ENCODE results near the gene MRPL48.
"Not testable (repeated sequence)": the region's sequence is repeated elsewhere in the genome, so short reads cannot be mapped to it uniquely, and the experiment has no call there.

MRPL48 gene

GRCh38 chr11:73770811-73771210 lies 16.9 kb upstream of the MRPL48 start:
- not testable (repeated sequence) for H2AK5ac ChIP-seq (ENCODE audit: low read depth, low read length); H3K23ac ChIP-seq (ENCODE audit: low read depth, low read length, poor library complexity); H4K91ac ChIP-seq (ENCODE audit: low read depth, low read length, poor library complexity); H3K27me3 ChIP-seq (ENCODE audit: control insufficient read depth in 3 of 3, insufficient read depth in 3 of 3, low read depth in 1 of 3, low read length in 3 of 3); H3K9me3 ChIP-seq (replicated peaks in 1 of 2; ENCODE audit: control insufficient read depth in 2 of 2, insufficient read depth in 1 of 2, low read depth in 1 of 2, low read length in 2 of 2); H3K4ac ChIP-seq (ENCODE audit: low read length); H3K9ac ChIP-seq (ENCODE audit: low read depth, low read length, poor library complexity); H4K8ac ChIP-seq (ENCODE audit: low read depth, low read length); H2BK12ac ChIP-seq (ENCODE audit: low read length); DNase-seq (ENCODE audit: low spot score); H2BK15ac ChIP-seq (ENCODE audit: low read length); H3K79me1 ChIP-seq (ENCODE audit: low read depth, low read length); H3K4me3 ChIP-seq (ENCODE audit: low read length in 2 of 2); H3K4me1 ChIP-seq (ENCODE audit: control insufficient read depth in 2 of 2, insufficient read depth in 1 of 2, low read depth in 1 of 2, low read length in 2 of 2); H3K18ac ChIP-seq (ENCODE audit: low read length); H3K36me3 ChIP-seq (replicated peaks in 1 of 2; ENCODE audit: control insufficient read depth in 2 of 2, insufficient read depth in 2 of 2, low read length in 2 of 2); H2BK5ac ChIP-seq (ENCODE audit: low read length); H2AFZ ChIP-seq (ENCODE audit: low read length); H2BK120ac ChIP-seq (ENCODE audit: low read depth, low read length); H3K14ac ChIP-seq (ENCODE audit: low read length); H3K4me2 ChIP-seq (ENCODE audit: insufficient read depth, low read length, poor library complexity, severe bottlenecking); H3K27ac ChIP-seq (replicated peaks; ENCODE audit: low read length)
- WGBS, 2 donors (ENCODE audit: extremely low coverage in 2 of 2, insufficient read length in 2 of 2, insufficient replicate concordance in 1 of 2), result no CpG with 5 or more reads among the region's 7 CpGs

- Histone ChIP-seq H3K79me1 (ENCODE audit: low read depth, low read length) (no peaks in the 10 kb centered on the region), H2BK12ac (ENCODE audit: low read length) (no peak overlapping the region), H3K4me2 (ENCODE audit: insufficient read depth, low read length, poor library complexity, severe bottlenecking) (peak overlapping the region; percentile 90), H3K27ac (replicated peaks; ENCODE audit: low read length) (peak overlapping the region; percentile 98), H2AFZ (ENCODE audit: low read length) (peak overlapping the region; percentile 88), H3K27me3 (ENCODE audit: control insufficient read depth in 3 of 3, insufficient read depth in 3 of 3, low read depth in 1 of 3, low read length in 3 of 3) (no peaks in the 10 kb centered on the region), H4K91ac (ENCODE audit: low read depth, low read length, poor library complexity) (no peak overlapping the region), H2BK15ac (ENCODE audit: low read length) (no peak overlapping the region), H4K8ac (ENCODE audit: low read depth, low read length) (no peak overlapping the region), H3K4ac (ENCODE audit: low read length) (no peak overlapping the region), H3K18ac (ENCODE audit: low read length) (peak overlapping the region; percentile 95), H3K36me3 (replicated peaks in 1 of 2; ENCODE audit: control insufficient read depth in 2 of 2, insufficient read depth in 2 of 2, low read length in 2 of 2) (no peaks in the 10 kb centered on the region), H3K4me1 (ENCODE audit: control insufficient read depth in 2 of 2, insufficient read depth in 1 of 2, low read depth in 1 of 2, low read length in 2 of 2) (peaks cover 0 to 1% of the 10 kb centered on the region in 2 donors), H3K4me3 (ENCODE audit: low read length in 2 of 2) (peak overlapping the region; percentile 54 to 82), H3K23ac (ENCODE audit: low read depth, low read length, poor library complexity) (peak overlapping the region; percentile 70), H2AK5ac (ENCODE audit: low read depth, low read length) (no peak overlapping the region), H2BK120ac (ENCODE audit: low read depth, low read length) (no peak overlapping the region), H3K9ac (ENCODE audit: low read depth, low read length, poor library complexity) (peak overlapping the region; percentile 79), H2BK5ac (ENCODE audit: low read length) (peak overlapping the region; percentile 57), H3K14ac (ENCODE audit: low read length) (no peak overlapping the region), H3K9me3 (replicated peaks in 1 of 2; ENCODE audit: control insufficient read depth in 2 of 2, insufficient read depth in 1 of 2, low read depth in 1 of 2, low read length in 2 of 2) (peaks cover 0 to 6% of the 10 kb centered on the region in 2 donors)
- no CpG with 5 or more reads among the region's 30 CpGs for WGBS, 2 donors (ENCODE audit: extremely low coverage in 2 of 2, insufficient read length in 2 of 2, insufficient replicate concordance in 1 of 2)
- DNase-seq (ENCODE audit: low spot score), result peak; percentile 98
Observed at GRCh38 chr11:73779084-73779902, 8.4 kb upstream of the MRPL48 start.

GRCh38 chr11:73781303-73781702 lies 6.4 kb upstream of the MRPL48 start:
- Histone ChIP-seq H2AFZ (ENCODE audit: low read length) (no peak overlapping the region), H3K4ac (ENCODE audit: low read length) (no peak overlapping the region), H4K8ac (ENCODE audit: low read depth, low read length) (no peak overlapping the region), H2BK12ac (ENCODE audit: low read length) (peak overlapping the region; percentile 46), H3K27ac (replicated peaks; ENCODE audit: low read length) (no peak overlapping the region), H3K4me1 (ENCODE audit: control insufficient read depth in 2 of 2, insufficient read depth in 1 of 2, low read depth in 1 of 2, low read length in 2 of 2) (peaks cover 0 to 1% of the 10 kb centered on the region in 2 donors), H2BK120ac (ENCODE audit: low read depth, low read length) (no peak overlapping the region), H3K27me3 (ENCODE audit: control insufficient read depth in 3 of 3, insufficient read depth in 3 of 3, low read depth in 1 of 3, low read length in 3 of 3) (no peaks in the 10 kb centered on the region), H3K79me1 (ENCODE audit: low read depth, low read length) (no peaks in the 10 kb centered on the region), H2BK15ac (ENCODE audit: low read length) (no peak overlapping the region), H3K9ac (ENCODE audit: low read depth, low read length, poor library complexity) (no peak overlapping the region), H3K9me3 (replicated peaks in 1 of 2; ENCODE audit: control insufficient read depth in 2 of 2, insufficient read depth in 1 of 2, low read depth in 1 of 2, low read length in 2 of 2) (peaks cover 0 to 6% of the 10 kb centered on the region in 2 donors), H3K4me2 (ENCODE audit: insufficient read depth, low read length, poor library complexity, severe bottlenecking) (no peak overlapping the region), H4K91ac (ENCODE audit: low read depth, low read length, poor library complexity) (no peak overlapping the region), H3K14ac (ENCODE audit: low read length) (no peak overlapping the region), H2AK5ac (ENCODE audit: low read depth, low read length) (no peak overlapping the region), H3K36me3 (replicated peaks in 1 of 2; ENCODE audit: control insufficient read depth in 2 of 2, insufficient read depth in 2 of 2, low read length in 2 of 2) (no peaks in the 10 kb centered on the region), H2BK5ac (ENCODE audit: low read length) (no peak overlapping the region), H3K4me3 (ENCODE audit: low read length in 2 of 2) (no peak overlapping the region), H3K23ac (ENCODE audit: low read depth, low read length, poor library complexity) (no peak overlapping the region), H3K18ac (ENCODE audit: low read length) (no peak overlapping the region)
- no CpG with 5 or more reads among the region's 6 CpGs for WGBS, 2 donors (ENCODE audit: extremely low coverage in 2 of 2, insufficient read length in 2 of 2, insufficient replicate concordance in 1 of 2)
- DNase-seq (ENCODE audit: low spot score), result no peak

GRCh38 chr11:73783483-73784020 lies 4.1 kb upstream of the MRPL48 start:
- no CpG with 5 or more reads among the region's 5 CpGs for WGBS, 2 donors (ENCODE audit: extremely low coverage in 2 of 2, insufficient read length in 2 of 2, insufficient replicate concordance in 1 of 2)
- Histone ChIP-seq H3K4me2 (ENCODE audit: insufficient read depth, low read length, poor library complexity, severe bottlenecking) (no peak overlapping the region), H2BK5ac (ENCODE audit: low read length) (no peak overlapping the region), H3K79me1 (ENCODE audit: low read depth, low read length) (no peaks in the 10 kb centered on the region), H3K36me3 (replicated peaks in 1 of 2; ENCODE audit: control insufficient read depth in 2 of 2, insufficient read depth in 2 of 2, low read length in 2 of 2) (no peaks in the 10 kb centered on the region), H3K27ac (replicated peaks; ENCODE audit: low read length) (no peak overlapping the region), H3K27me3 (ENCODE audit: control insufficient read depth in 3 of 3, insufficient read depth in 3 of 3, low read depth in 1 of 3, low read length in 3 of 3) (no peaks in the 10 kb centered on the region), H3K4ac (ENCODE audit: low read length) (no peak overlapping the region), H3K4me1 (ENCODE audit: control insufficient read depth in 2 of 2, insufficient read depth in 1 of 2, low read depth in 1 of 2, low read length in 2 of 2) (peaks cover 1 to 2% of the 10 kb centered on the region in 2 donors), H2BK15ac (ENCODE audit: low read length) (no peak overlapping the region), H2AK5ac (ENCODE audit: low read depth, low read length) (no peak overlapping the region), H3K4me3 (ENCODE audit: low read length in 2 of 2) (no peak overlapping the region), H4K91ac (ENCODE audit: low read depth, low read length, poor library complexity) (no peak overlapping the region), H3K18ac (ENCODE audit: low read length) (no peak overlapping the region), H2BK120ac (ENCODE audit: low read depth, low read length) (no peak overlapping the region), H3K9me3 (replicated peaks in 1 of 2; ENCODE audit: control insufficient read depth in 2 of 2, insufficient read depth in 1 of 2, low read depth in 1 of 2, low read length in 2 of 2) (peaks cover 0 to 1% of the 10 kb centered on the region in 2 donors), H3K9ac (ENCODE audit: low read depth, low read length, poor library complexity) (no peak overlapping the region), H3K14ac (ENCODE audit: low read length) (no peak overlapping the region), H2AFZ (ENCODE audit: low read length) (no peak overlapping the region), H2BK12ac (ENCODE audit: low read length) (no peak overlapping the region), H4K8ac (ENCODE audit: low read depth, low read length) (no peak overlapping the region), H3K23ac (ENCODE audit: low read depth, low read length, poor library complexity) (no peak overlapping the region)
- DNase-seq (ENCODE audit: low spot score), result no peak
